Measurements from ENCODE around the gene UBE2Z. TPM values are rescaled to one million over a fixed set of nuclear protein-coding genes. Genes with fewer than 3 reads are reported as not detected.

The UBE2Z gene
- total RNA-seq, 6 experiments from 2014 or later = 19.6 to 30.9 (median 26.3) TPM

DNA sequence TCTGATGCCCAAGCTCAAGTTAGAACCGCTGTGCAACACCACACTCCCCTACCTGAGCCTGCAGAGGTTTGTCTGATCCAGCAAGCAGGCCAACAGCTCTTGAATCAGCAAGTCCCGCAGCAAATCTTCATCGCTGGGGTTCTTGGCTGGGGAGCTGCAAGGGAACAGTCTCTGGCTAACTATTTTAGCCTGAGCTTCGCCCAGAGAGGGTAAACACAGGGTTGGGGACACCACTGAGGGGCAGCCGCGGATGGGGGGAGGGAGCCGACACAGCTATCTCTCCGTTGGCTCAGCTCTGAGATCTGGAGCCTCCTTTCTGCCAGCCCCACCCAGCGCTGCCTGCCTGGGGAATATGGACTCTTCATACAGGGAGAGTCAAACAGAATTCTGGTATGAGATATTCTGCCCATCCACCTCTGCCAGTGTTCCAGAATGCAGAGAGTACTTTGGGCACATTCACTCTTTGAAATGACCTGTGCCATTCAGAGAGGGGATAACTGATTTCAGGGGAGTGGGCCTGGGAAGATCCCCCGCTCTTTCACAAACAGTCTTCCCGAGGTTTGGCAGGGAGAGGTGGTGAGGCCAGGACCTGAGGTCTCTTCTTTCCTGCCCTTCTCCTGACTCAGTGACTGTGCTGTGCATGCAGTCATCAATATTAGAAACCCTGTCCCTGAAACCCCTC, 52.8 kb downstream of the UBE2Z start:
- Histone ChIP-seq H3K9me3 (no peaks in the 10 kb centered on the region), H3K4me1 (no peaks in the 10 kb centered on the region), H3K4me3 (no peak overlapping the region), H3K27me3 (no peaks in the 10 kb centered on the region), H3K27ac (no peak overlapping the region), H3K36me3 (no peaks in the 10 kb centered on the region)
- intact Hi-C loops (cut with DNase I) = no loop called here
- no peak for DNase-seq
- 22% methylated on average over 7 of the region's 11 CpGs for WGBS (ENCODE audit: insufficient coverage, low coverage, low lambda C conversion rate, missing lambda C conversion rate)
- no peak for ATAC-seq
- TF ChIP-seq POLR2A (IDR thresholded peaks at IDR 0.05) = no peak
- TF ChIP-seq, protein P1, sequence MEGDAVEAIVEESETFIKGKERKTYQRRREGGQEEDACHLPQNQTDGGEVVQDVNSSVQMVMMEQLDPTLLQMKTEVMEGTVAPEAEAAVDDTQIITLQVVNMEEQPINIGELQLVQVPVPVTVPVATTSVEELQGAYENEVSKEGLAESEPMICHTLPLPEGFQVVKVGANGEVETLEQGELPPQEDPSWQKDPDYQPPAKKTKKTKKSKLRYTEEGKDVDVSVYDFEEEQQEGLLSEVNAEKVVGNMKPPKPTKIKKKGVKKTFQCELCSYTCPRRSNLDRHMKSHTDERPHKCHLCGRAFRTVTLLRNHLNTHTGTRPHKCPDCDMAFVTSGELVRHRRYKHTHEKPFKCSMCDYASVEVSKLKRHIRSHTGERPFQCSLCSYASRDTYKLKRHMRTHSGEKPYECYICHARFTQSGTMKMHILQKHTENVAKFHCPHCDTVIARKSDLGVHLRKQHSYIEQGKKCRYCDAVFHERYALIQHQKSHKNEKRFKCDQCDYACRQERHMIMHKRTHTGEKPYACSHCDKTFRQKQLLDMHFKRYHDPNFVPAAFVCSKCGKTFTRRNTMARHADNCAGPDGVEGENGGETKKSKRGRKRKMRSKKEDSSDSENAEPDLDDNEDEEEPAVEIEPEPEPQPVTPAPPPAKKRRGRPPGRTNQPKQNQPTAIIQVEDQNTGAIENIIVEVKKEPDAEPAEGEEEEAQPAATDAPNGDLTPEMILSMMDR (IDR thresholded peaks at IDR 0.05) = no peak

DNA sequence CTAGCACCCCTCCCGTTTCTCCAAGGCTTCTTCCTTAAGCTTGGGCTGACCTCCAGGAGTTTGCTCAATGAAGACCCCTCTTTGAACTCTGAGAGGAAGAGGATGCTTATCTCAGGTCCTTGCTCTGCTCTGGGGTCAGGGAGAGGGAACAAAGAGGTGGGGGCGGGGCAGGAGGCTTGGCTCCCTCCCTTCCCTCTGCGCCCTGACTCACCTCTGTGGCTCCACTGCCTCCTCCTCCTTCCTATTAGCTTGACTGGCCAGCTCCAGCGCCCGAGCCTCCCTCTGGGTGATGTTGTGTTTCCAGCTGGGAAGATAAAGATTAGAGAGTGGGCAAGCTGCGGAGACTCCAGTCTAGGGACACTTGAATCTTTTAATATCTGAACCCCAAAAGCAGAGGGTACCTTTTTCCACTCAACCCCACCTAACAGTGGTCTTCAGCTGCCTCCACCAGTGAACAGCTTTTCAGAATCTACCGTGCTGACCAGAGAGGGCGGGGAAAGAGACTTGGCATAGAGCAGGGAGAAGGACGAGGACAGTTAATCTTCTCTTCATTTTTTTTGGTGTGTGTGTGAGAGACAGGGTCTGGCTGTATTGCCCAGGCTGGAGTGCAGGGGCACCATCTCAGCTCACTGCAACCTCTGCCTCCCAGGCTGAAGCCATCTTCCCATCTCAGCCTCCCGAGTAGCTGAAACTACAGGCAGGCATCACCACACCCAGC, 53.5 kb downstream of the UBE2Z start:
- WGBS (ENCODE audit: insufficient coverage, low coverage, low lambda C conversion rate, missing lambda C conversion rate) = 29% methylated on average over 7 of the region's 10 CpGs
- H3K27me3 ChIP-seq = no peaks in the 10 kb centered on the region
- ATAC-seq = no peak

DNA sequence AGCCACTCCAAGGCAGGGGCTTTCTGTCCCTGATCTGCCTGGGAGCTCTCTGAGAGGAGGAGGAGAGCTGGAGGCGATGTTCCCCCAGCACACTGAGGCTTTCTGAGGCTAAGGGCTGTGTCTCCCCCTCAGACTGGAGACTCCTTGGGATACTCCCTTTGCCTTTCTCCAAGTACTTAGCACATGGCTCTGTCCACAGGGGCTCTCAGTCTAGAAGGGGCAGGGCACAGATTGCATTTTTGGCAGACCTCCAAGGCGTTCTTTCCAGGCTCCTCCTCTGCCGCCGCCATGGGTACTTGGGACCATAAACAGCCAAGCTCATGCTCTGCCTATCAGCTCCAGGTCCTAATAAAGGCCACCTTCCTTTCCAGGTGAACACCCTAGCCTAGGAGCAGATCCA, 62.0 kb downstream of the UBE2Z start:
- intact Hi-C loops (cut with DNase I) = loop anchor here in 1 of 2 donors (10.0 kb wide), 1 partner anchor 55 kb away; no protein-coding TSS in a partner anchor
- TF ChIP-seq, protein P1 (IDR thresholded peaks at IDR 0.05) = no peak
- TF ChIP-seq POLR2A (IDR thresholded peaks at IDR 0.05) = no peak
- no peak for DNase-seq
- H3K36me3 ChIP-seq = no peaks in the 10 kb centered on the region
- no peak overlapping the region for H3K27ac ChIP-seq
- 33% methylated on average over 1 of the region's 4 CpGs for WGBS (ENCODE audit: insufficient coverage, low coverage, low lambda C conversion rate, missing lambda C conversion rate)
- no peak overlapping the region for H3K4me3 ChIP-seq
- no peaks in the 10 kb centered on the region for H3K27me3 ChIP-seq
- H3K9me3 ChIP-seq = no peaks in the 10 kb centered on the region
- ATAC-seq = peak in 1 of 4 donors; percentile 18
- H3K4me1 ChIP-seq = no peaks in the 10 kb centered on the region

More for the DNA sequence above, 53.5 kb downstream of the UBE2Z start:
- Histone ChIP-seq H3K4me3 (no peak overlapping the region), H3K9me3 (no peaks in the 10 kb centered on the region), H3K27ac (no peak overlapping the region), H3K36me3 (no peaks in the 10 kb centered on the region), H3K4me1 (no peaks in the 10 kb centered on the region)
- no peak for DNase-seq
- no peak for TF ChIP-seq POLR2A (IDR thresholded peaks at IDR 0.05)
- TF ChIP-seq, protein P1 (IDR thresholded peaks at IDR 0.05) = no peak
- intact Hi-C loops (cut with DNase I) = no loop called here

DNA sequence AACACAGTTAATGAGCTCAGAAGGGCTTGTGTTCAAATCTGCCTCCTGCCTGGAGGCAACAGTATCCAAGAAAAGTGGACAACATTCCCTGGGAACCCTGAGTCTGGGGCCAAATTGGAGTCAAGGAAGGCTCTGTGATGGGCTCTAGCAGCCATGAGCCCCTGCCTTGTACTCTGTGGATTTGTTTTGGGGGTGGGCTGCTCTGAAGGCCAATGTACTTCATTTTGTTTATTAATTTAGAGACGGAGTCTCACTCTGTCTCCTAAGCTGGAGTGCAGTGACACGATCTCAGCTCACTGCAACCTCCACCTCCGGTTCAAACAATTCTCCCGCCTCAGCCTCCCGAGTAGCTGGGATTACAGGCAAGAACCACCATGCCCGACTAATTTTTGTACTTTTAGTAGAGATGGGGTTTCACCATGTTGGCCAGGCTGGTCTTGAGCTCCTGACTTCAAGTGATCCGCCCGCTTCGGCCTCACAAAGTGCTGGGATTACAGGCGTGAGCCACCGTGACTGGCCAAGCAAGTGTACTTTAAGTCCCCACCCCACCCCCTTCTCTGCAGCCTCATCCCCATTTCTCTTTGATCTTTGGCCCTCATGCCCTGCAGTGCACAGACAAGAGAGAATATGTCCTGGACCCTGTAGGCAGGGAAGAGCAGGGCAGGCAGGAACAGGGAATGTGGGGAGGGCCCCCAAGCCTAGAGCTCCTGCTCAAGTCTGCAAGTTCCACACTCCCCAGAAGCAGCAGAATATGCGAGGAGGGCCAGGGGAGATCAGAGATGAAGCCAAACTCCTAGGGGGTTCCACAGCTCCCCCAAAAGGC, 62.9 kb downstream of the UBE2Z start:
- WGBS (ENCODE audit: insufficient coverage, low coverage, low lambda C conversion rate, missing lambda C conversion rate) = 35% methylated on average over 6 of the region's 12 CpGs
- intact Hi-C loops (cut with DNase I) = loop anchor here in 1 of 2 donors (10.0 kb wide), 1 partner anchor 56 kb away; no protein-coding TSS in a partner anchor
- Histone ChIP-seq H3K27me3 (no peaks in the 10 kb centered on the region), H3K4me1 (no peaks in the 10 kb centered on the region), H3K27ac (no peak overlapping the region), H3K9me3 (no peaks in the 10 kb centered on the region), H3K4me3 (no peak overlapping the region), H3K36me3 (no peaks in the 10 kb centered on the region)
- no peak for DNase-seq
- no peak for TF ChIP-seq POLR2A (IDR thresholded peaks at IDR 0.05)
- TF ChIP-seq, protein P1 (IDR thresholded peaks at IDR 0.05) = no peak
- no peak for ATAC-seq

Data from right lobe of liver (tissue), 6 donors.